Lung (tissue), 12 donors: ENCODE data around the gene GALT. TPM values are rescaled to one million over a fixed set of nuclear protein-coding genes. Genes with fewer than 3 reads are reported as not detected.

ENCODE experiments used
- ATAC-seq: fragments of 200-7000 bp; cut with Tn5 transposase; one replicate; pipeline ENCODE4 v1.9.1; 2020; ENCODE audit warnings: moderate number of reproducible peaks; ENCODE audit not compliant: insufficient read depth, low FRiP score
- DNase-seq, 3 donors: peaks; one replicate each; pipeline ENCODE4 v3.0.0-alpha.2; 2013 to 2017
- H3K27ac ChIP-seq, 2 donors: one replicate each; pipeline ENCODE4 v1.5.1; 2013; ENCODE audit warnings: mild to moderate bottlenecking in 2 of 2, moderate library complexity in 2 of 2, control low read depth in 1 of 2, inconsistent platforms in 1 of 2, low read depth in 1 of 2, low read length in 1 of 2
- H3K27me3 ChIP-seq, 3 donors: one replicate each; pipeline ENCODE4 v1.5.1; 2013; ENCODE audit warnings: low read length in 2 of 3; ENCODE audit not compliant: control insufficient read depth in 3 of 3, insufficient read depth in 3 of 3
- H3K36me3 ChIP-seq, 4 donors: one replicate each; pipeline ENCODE4 v1.5.1; 2013; ENCODE audit warnings: low read length in 4 of 4, mild to moderate bottlenecking in 1 of 4, moderate library complexity in 1 of 4; ENCODE audit not compliant: control insufficient read depth in 4 of 4, insufficient read depth in 4 of 4
- H3K4me1 ChIP-seq, 5 donors: one replicate each; pipeline ENCODE4 v1.5.1; 2013; ENCODE audit warnings: low read length in 5 of 5, mild to moderate bottlenecking in 2 of 5, moderate library complexity in 1 of 5; ENCODE audit not compliant: control insufficient read depth in 5 of 5, insufficient read depth in 5 of 5
- H3K4me3 ChIP-seq: one replicate; pipeline ENCODE4 v1.5.1; 2013; ENCODE audit warnings: mild to moderate bottlenecking, control low read depth, moderate library complexity
- H3K9ac ChIP-seq, 2 donors: one replicate each; pipeline ENCODE4 v1.5.1; 2013; ENCODE audit warnings: low read length in 2 of 2, control low read depth in 1 of 2; ENCODE audit not compliant: insufficient read depth in 1 of 2
- H3K9me3 ChIP-seq, 4 donors: one replicate each; pipeline ENCODE4 v1.5.1; 2013; ENCODE audit warnings: low read length in 3 of 4, mild to moderate bottlenecking in 1 of 4, moderate library complexity in 1 of 4; ENCODE audit not compliant: control insufficient read depth in 4 of 4, insufficient read depth in 3 of 4
- WGBS, 2 donors: extraction: QIAGEN DNeasy Blood & Tissue Kit; methylation state at CpG; one replicate each; pipeline ENCODE4 v1.1.7; 2013; 5-methylcytosine and 5-hydroxymethylcytosine counted together
- polyA plus RNA-seq, 2 donors: library from polyadenylated mRNA; stranded (reverse); fragments of 200-250 nt; gene quantifications; one replicate each; pipeline ENCODE4 v1.2.1, GENCODE V29; 2013
- total RNA-seq, 2 donors: library from RNA; depleted of rRNA in 1 of 2; stranded (reverse); fragments of >200 nt in 1 of 2; gene quantifications; one replicate each; pipeline ENCODE4 v1.2.1, GENCODE V29; 2014 to 2021
- TF ChIP-seq, protein P1 (sequence below): IDR thresholded peaks from 2 replicates; pipeline ENCODE4 v1.5.1; 2012; ENCODE audit warnings: mild to moderate bottlenecking; ENCODE audit errors: control extremely low read depth, extremely low read depth
- donor health status: control.
- donor health status: control.
- donor health status: Bipolar disorder and iron deficiency.
- donor health status: healthy.
- donor health status: DM: yes; HTN: yes; CAD: no.

Gene GALT
- total and polyA plus RNA-seq, 4 donors, result 23.9 to 53.0 (median 41.4) TPM

DNA sequence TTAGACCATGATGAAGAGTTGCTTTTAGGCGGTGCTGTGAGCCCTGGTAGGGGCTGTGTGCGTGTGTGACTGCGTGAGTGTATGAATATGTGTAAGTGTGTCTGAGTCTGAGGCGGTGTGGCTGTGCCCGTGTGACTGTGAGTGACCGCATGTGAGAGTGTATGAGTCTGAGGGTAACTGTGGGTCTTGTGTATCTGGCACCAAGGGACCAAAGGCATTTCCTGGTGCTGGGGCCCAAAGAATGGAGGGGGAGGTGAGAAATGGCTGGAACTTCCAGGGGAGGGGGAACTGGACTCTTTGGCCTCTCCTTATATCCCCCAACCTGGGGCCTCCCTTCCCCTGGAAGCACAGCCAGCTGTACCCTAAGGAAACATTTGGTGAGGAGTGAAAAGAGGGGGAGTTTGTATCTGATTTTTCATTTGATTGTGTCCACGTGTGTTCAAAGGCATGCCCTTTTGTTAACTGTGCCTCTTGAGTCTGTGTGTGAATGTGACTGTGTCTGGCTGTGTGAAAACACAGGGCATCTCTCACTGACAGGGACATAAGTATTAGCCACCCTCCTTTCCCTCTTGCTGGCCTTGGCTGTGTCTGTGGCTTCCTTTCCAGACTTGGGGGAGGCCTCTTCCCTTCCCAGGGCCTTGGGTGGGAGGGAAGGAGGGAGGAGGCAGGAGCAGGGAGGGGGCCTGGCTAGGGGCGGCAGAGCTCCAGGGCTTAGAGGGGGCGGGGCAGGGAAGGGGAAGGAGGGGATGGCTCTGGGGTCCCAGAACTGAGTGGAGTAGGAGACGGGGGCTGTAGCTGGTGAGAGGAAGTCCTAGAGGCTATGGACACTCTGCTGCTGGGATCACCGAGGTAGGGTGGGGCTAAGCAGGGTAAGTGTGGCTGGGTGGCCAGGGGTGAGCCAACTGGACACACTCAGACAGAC, 6.9 kb downstream of the GALT start:
- Histone ChIP-seq H3K36me3 (peaks cover 0 to 24% (median 16%) of the 10 kb centered on the region in 4 donors), H3K4me1 (peaks cover 12 to 53% (median 35%) of the 10 kb centered on the region in 5 donors), H3K4me3 (no peak overlapping the region), H3K27ac (peak overlapping the region; percentile 81 to 88), H3K9me3 (no peaks in the 10 kb centered on the region), H3K27me3 (no peaks in the 10 kb centered on the region), H3K9ac (peak overlapping the region in 1 of 2 donors; percentile 44)
- DNase-seq (peak; percentile 83 to 92 (median 89)), ATAC-seq (no peak)
- 43 to 49% methylated on average over 11 of the region's 11 CpGs for WGBS, 2 donors
- TF ChIP-seq, protein P1, sequence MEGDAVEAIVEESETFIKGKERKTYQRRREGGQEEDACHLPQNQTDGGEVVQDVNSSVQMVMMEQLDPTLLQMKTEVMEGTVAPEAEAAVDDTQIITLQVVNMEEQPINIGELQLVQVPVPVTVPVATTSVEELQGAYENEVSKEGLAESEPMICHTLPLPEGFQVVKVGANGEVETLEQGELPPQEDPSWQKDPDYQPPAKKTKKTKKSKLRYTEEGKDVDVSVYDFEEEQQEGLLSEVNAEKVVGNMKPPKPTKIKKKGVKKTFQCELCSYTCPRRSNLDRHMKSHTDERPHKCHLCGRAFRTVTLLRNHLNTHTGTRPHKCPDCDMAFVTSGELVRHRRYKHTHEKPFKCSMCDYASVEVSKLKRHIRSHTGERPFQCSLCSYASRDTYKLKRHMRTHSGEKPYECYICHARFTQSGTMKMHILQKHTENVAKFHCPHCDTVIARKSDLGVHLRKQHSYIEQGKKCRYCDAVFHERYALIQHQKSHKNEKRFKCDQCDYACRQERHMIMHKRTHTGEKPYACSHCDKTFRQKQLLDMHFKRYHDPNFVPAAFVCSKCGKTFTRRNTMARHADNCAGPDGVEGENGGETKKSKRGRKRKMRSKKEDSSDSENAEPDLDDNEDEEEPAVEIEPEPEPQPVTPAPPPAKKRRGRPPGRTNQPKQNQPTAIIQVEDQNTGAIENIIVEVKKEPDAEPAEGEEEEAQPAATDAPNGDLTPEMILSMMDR, result no peak

DNA sequence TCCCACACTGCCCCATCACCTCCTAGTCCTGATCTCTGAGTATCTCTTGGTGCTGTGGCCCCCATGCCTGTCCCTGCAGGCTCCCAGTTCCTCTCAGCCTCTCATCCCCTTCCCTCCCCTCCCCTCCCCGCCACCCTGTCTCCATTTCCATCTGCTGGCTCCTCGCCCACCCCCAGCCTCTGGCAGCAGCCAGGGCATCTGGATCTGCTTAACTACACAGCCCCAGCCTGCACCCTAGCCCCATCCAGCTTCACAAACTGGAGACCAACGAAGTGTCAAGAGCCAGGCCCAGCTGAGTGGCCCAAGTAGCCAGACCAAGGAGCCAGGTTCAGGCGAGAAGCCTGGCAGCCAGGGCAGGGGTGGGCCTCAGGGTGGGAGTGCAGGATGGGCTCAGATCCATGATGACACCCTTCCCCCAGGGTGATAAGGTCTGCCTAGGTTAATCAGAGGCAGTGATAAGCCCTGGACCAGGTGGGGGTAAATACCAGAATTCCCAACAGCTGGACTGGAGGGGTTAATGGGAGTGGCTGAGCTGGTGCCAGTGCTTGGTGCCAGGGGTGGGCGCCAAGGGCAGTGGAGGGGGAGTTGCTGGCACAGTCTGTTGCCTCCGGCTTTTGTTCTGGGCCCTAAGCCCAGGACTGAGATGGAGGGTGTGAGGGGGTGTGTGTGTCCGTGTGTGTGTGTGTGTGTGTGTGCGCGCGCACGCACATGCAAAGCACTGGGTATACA, 8.0 kb downstream of the GALT start:
- peak overlapping the region; percentile 60 to 88 for H3K27ac ChIP-seq
- no peaks in the 10 kb centered on the region for H3K9me3 ChIP-seq
- H3K36me3 ChIP-seq, result peaks cover 0 to 15% (median 8%) of the 10 kb centered on the region in 4 donors
- DNase-seq, result peak; percentile 91 to 95 (median 92)
- H3K4me1 ChIP-seq, result peaks cover 12 to 53% (median 35%) of the 10 kb centered on the region in 5 donors
- ATAC-seq, result no peak
- WGBS, 2 donors, result 49 to 61% methylated on average over 11 of the region's 11 CpGs
- TF ChIP-seq, protein P1, result no peak
- H3K9ac ChIP-seq, result no peak overlapping the region
- no peaks in the 10 kb centered on the region for H3K27me3 ChIP-seq
- H3K4me3 ChIP-seq, result no peak overlapping the region

DNA sequence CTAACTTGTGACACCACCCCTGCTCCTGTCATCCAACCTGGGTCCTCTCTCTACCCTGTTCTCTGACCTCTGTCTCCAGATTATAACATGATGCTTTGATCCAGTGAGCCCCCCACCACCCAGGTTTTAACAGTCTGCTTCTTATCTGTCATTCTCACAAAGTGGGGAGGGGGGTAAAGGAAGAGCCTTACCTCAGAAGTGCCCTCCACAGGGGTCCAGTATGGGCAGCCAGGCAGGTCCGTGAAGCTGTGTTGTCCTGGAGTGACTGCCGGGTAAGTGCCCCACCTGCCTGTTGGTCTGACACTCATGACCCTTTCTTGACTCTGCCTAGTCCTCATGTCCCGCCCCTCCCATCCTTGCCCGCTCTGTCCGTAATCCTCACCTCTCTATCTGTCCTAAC, 8.9 kb downstream of the GALT start:
- Histone ChIP-seq H3K9me3 (no peaks in the 10 kb centered on the region), H3K4me1 (peaks cover 12 to 52% (median 35%) of the 10 kb centered on the region in 5 donors), H3K4me3 (no peak overlapping the region), H3K36me3 (peaks cover 0 to 14% (median 6%) of the 10 kb centered on the region in 4 donors), H3K9ac (no peak overlapping the region), H3K27me3 (no peaks in the 10 kb centered on the region), H3K27ac (peak overlapping the region in 1 of 2 donors; percentile 61)
- 78 to 86% methylated on average over 5 of the region's 5 CpGs for WGBS, 2 donors
- DNase-seq (no peak), ATAC-seq (no peak)
- TF ChIP-seq, protein P1, result no peak
